ENCODE data around the gene STAC3. TPM values are rescaled to one million over a fixed set of nuclear protein-coding genes. Genes with fewer than 3 reads are reported as not detected.

STAC3 gene
- total and polyA plus RNA-seq, 10 of the 15 experiments (the other 5 are each of a cell fraction or from before 2014, with no cell fraction given) = 0.49 to 9.9 (median 3.8) TPM

GRCh38 chr12:57250541-57250940, 446 bp downstream of the STAC3 start:
- POLR2A ChIA-PET = interaction anchor here (0.6 to 1.3 kb wide), 2 partner anchors 21 to 1424 kb away, joined by 3 to 4 read pairs; partner anchors contain the start of gene SHMT2
- intact Hi-C loops (cut with micrococcal nuclease; ENCODE audit: unreplicated experiment) = no loop called here

More at GRCh38 chr12:57250541-57250940, 446 bp downstream of the STAC3 start:
- in situ Hi-C loops (cut with MboI) = no loop called here
- no peak for FAIRE-seq
- ChIA-PET SMC1A (ENCODE audit: uncharacterized antibody, unreplicated experiment) (interaction anchor here (1.1 to 1.3 kb wide), 3 partner anchors 11 to 208 kb away, joined by 3 to 5 read pairs (median 3); no protein-coding TSS in a partner anchor), CTCF (interaction anchor here (0.6 to 4.1 kb wide), 12 partner anchors 8 to 208 kb away, joined by 3 to 30 read pairs (median 7); partner anchors contain the start of gene INHBE), RAD21 (ENCODE audit: unreplicated experiment) (interaction anchor here (14.4 kb wide), 1 partner anchor 203 kb away, joined by 85 read pairs; the partner anchor contains the start of gene INHBE)
- 97% methylated on average over 3 of the region's 3 CpGs for WGBS (ENCODE audit: insufficient coverage, insufficient replicate concordance, low lambda C conversion rate, missing lambda C conversion rate)
- BruUV-seq (replicated peaks) = no TSS peak
- H3K4me2 ChIP-seq (ENCODE audit: control insufficient read depth, insufficient read depth) = no peak overlapping the region
- no peaks in the 10 kb centered on the region for H3K27me3 ChIP-seq (replicated peaks in 1 of 2; ENCODE audit: control insufficient read depth in 2 of 2, insufficient read depth in 2 of 2, low read length in 1 of 2)
- H3K27ac ChIP-seq (ENCODE audit: control insufficient read depth, insufficient read depth) = no peak overlapping the region
- no peak overlapping the region for H3K4me3 ChIP-seq
- H3K36me3 ChIP-seq (ENCODE audit: control insufficient read depth in 2 of 2, insufficient read depth in 2 of 2, low read length in 1 of 2) = no peaks in the 10 kb centered on the region
- ATAC-seq = no peak
- no peaks in the 10 kb centered on the region for H4K20me1 ChIP-seq (ENCODE audit: control insufficient read depth, insufficient read depth)
- H2AFZ ChIP-seq (ENCODE audit: control insufficient read depth, low read depth, low read length) = no peak overlapping the region
- H3K4me1 ChIP-seq (ENCODE audit: control insufficient read depth, insufficient read depth, low read length) = no peaks in the 10 kb centered on the region
- TF ChIP-seq STAT3 (IDR thresholded peaks at IDR 0.05; ENCODE audit: low read depth, low read length) (no peak), KDM1A (IDR thresholded peaks at IDR 0.05; ENCODE audit: borderline replicate concordance) (no peak), SIN3A (IDR thresholded peaks at IDR 0.05; ENCODE audit: low read depth, low read length) (no peak), TAF1 (IDR thresholded peaks at IDR 0.05; ENCODE audit: borderline replicate concordance, low read depth, low read length) (no peak), SPI1 (IDR thresholded peaks at IDR 0.05; ENCODE audit: borderline replicate concordance, insufficient read depth, low read depth, low read length) (no peak), REST (IDR thresholded peaks at IDR 0.05; ENCODE audit: low read depth, low read length) (no peak), TCF3 (IDR thresholded peaks at IDR 0.05; ENCODE audit: borderline replicate concordance, insufficient read depth, low read depth, low read length) (no peak), BRCA1 (IDR thresholded peaks at IDR 0.05; ENCODE audit: low read depth, low read length) (no peak), EED (IDR thresholded peaks at IDR 0.05; ENCODE audit: low read depth) (no peak), POLR2A (IDR thresholded peaks at IDR 0.05; ENCODE audit: low read depth, low read length) (no peak), PKNOX1 (IDR thresholded peaks at IDR 0.05) (no peak), BCL3 (IDR thresholded peaks at IDR 0.05; ENCODE audit: borderline replicate concordance, insufficient read depth, low read depth, low read length, poor library complexity, severe bottlenecking) (no peak), HDAC6 (IDR thresholded peaks at IDR 0.05; ENCODE audit: unreplicated experiment) (no peak), ZNF217 (IDR thresholded peaks at IDR 0.05) (no peak), SUPT20H (IDR thresholded peaks at IDR 0.05; ENCODE audit: borderline replicate concordance, control insufficient read depth, low read depth, low read length) (no peak)
- no peak for DNase-seq (ENCODE audit: low read depth, low spot score)
- no peaks in the 10 kb centered on the region for H3K79me2 ChIP-seq (ENCODE audit: control insufficient read depth, insufficient read depth, low read length)
- H3K9ac ChIP-seq (ENCODE audit: control insufficient read depth, insufficient read depth, low read length) = no peak overlapping the region
- H3K9me3 ChIP-seq (replicated peaks; ENCODE audit: control insufficient read depth, insufficient read depth, low read length) = no peaks in the 10 kb centered on the region

All from GM12878 (cell line).